ENCODE results near the gene NUP153. TPM values are rescaled to one million over a fixed set of nuclear protein-coding genes. Genes with fewer than 3 reads are reported as not detected.

NUP153 gene
- total and polyA plus RNA-seq, 7 donors: 6.6 to 31.4 (median 30.0) TPM

- H3K36me3 ChIP-seq: peaks cover 4 to 96% (median 28%) of the 10 kb centered on the region in 4 donors
- WGBS, 2 donors: 95% methylated on average over 3 of the region's 3 CpGs
- no peak for TF ChIP-seq EP300 (IDR thresholded peaks at IDR 0.05)
- no peak for DNase-seq
- H3K4me3 ChIP-seq: no peak overlapping the region
- no peaks in the 10 kb centered on the region for H3K9me3 ChIP-seq
- intact Hi-C loops (cut with DNase I): no loop called here
- no peak overlapping the region for H3K27ac ChIP-seq
- H3K27me3 ChIP-seq: no peaks in the 10 kb centered on the region
- H3K4me1 ChIP-seq: peaks cover 0 to 6% (median 3%) of the 10 kb centered on the region in 4 donors
These were observed 66.2 kb downstream of the NUP153 start for GRCh38 chr6:17640477-17640917.

- no peak overlapping the region for H3K27ac ChIP-seq
- no peaks in the 10 kb centered on the region for H3K9me3 ChIP-seq
- 78 to 79% methylated on average over 2 of the region's 2 CpGs for WGBS, 2 donors
- H3K4me1 ChIP-seq: peaks cover 0 to 6% (median 3%) of the 10 kb centered on the region in 4 donors
- no peaks in the 10 kb centered on the region for H3K27me3 ChIP-seq
- intact Hi-C loops (cut with DNase I): no loop called here
- peaks cover 4 to 82% (median 18%) of the 10 kb centered on the region in 4 donors for H3K36me3 ChIP-seq
- DNase-seq: no peak
- TF ChIP-seq EP300 (IDR thresholded peaks at IDR 0.05) (no peak), POLR2A (IDR thresholded peaks at IDR 0.05) (no peak), POLR2AphosphoS5 (IDR thresholded peaks at IDR 0.05) (no peak)
- TF ChIP-seq, protein P1, sequence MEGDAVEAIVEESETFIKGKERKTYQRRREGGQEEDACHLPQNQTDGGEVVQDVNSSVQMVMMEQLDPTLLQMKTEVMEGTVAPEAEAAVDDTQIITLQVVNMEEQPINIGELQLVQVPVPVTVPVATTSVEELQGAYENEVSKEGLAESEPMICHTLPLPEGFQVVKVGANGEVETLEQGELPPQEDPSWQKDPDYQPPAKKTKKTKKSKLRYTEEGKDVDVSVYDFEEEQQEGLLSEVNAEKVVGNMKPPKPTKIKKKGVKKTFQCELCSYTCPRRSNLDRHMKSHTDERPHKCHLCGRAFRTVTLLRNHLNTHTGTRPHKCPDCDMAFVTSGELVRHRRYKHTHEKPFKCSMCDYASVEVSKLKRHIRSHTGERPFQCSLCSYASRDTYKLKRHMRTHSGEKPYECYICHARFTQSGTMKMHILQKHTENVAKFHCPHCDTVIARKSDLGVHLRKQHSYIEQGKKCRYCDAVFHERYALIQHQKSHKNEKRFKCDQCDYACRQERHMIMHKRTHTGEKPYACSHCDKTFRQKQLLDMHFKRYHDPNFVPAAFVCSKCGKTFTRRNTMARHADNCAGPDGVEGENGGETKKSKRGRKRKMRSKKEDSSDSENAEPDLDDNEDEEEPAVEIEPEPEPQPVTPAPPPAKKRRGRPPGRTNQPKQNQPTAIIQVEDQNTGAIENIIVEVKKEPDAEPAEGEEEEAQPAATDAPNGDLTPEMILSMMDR (IDR thresholded peaks at IDR 0.05): no peak
- H3K4me3 ChIP-seq: no peak overlapping the region
These were observed 68.5 kb downstream of the NUP153 start for GRCh38 chr6:17638212-17638715.

DNA sequence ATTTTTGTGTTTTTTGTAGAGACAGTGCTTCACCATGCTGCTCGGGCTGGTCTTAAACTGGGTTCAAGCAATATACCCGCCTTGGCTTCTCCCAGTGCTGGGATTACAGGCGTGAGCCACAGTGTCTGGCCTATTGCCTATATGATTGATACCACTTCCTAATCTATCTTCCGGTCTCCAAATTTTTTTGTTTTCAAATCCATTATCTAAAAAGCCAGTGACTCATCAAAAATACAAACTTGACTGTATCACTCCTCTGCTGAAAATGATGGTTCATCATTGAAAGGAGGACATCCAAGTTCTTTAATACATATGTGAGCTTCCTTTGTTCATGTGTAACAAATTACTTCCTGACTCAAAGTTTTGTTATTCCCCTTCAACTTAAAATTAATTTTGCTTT, 71.2 kb downstream of the NUP153 start:
- Histone ChIP-seq H3K27ac (no peak overlapping the region), H3K4me3 (no peak overlapping the region), H3K4me1 (peaks cover 0 to 6% (median 3%) of the 10 kb centered on the region in 4 donors), H3K27me3 (no peaks in the 10 kb centered on the region), H3K36me3 (peaks cover 4 to 77% (median 17%) of the 10 kb centered on the region in 4 donors), H3K9me3 (no peaks in the 10 kb centered on the region)
- TF ChIP-seq, protein P1 (IDR thresholded peaks at IDR 0.05): no peak
- TF ChIP-seq POLR2A (IDR thresholded peaks at IDR 0.05): no peak
- WGBS, 2 donors: 93 to 98% methylated on average over 4 of the region's 4 CpGs
- intact Hi-C loops (cut with DNase I): no loop called here
- DNase-seq: no peak

GRCh38 chr6:17633465-17634188, 73.1 kb downstream of the NUP153 start:
- H3K9me3 ChIP-seq: no peaks in the 10 kb centered on the region
- H3K27me3 ChIP-seq: no peaks in the 10 kb centered on the region
- peaks cover 0 to 5% (median 2%) of the 10 kb centered on the region in 4 donors for H3K4me1 ChIP-seq
- DNase-seq: no peak
- TF ChIP-seq POLR2A (IDR thresholded peaks at IDR 0.05) (no peak), POLR2AphosphoS5 (IDR thresholded peaks at IDR 0.05) (no peak), EP300 (IDR thresholded peaks at IDR 0.05) (no peak)
- TF ChIP-seq, protein P1 (IDR thresholded peaks at IDR 0.05): no peak
- intact Hi-C loops (cut with DNase I): no loop called here
- H3K4me3 ChIP-seq: no peak overlapping the region
- peaks cover 0 to 81% (median 11%) of the 10 kb centered on the region in 4 donors for H3K36me3 ChIP-seq
- WGBS, 2 donors: 63 to 87% methylated on average over 2 of the region's 2 CpGs
- no peak overlapping the region for H3K27ac ChIP-seq

- no peaks in the 10 kb centered on the region for H3K9me3 ChIP-seq
- DNase-seq: no peak
- no peak for TF ChIP-seq EP300 (IDR thresholded peaks at IDR 0.05)
- TF ChIP-seq, protein P1 (IDR thresholded peaks at IDR 0.05): no peak
- TF ChIP-seq POLR2A (IDR thresholded peaks at IDR 0.05): no peak
- TF ChIP-seq POLR2AphosphoS5 (IDR thresholded peaks at IDR 0.05): no peak
- WGBS, 2 donors: 79 to 86% methylated on average over 1 of the region's 1 CpG
- no peak overlapping the region for H3K4me3 ChIP-seq
- no peaks in the 10 kb centered on the region for H3K27me3 ChIP-seq
- intact Hi-C loops (cut with DNase I): no loop called here
- H3K4me1 ChIP-seq: no peaks in the 10 kb centered on the region
- H3K36me3 ChIP-seq: peaks cover 0 to 81% (median 13%) of the 10 kb centered on the region in 4 donors
- no peak overlapping the region for H3K27ac ChIP-seq
These were observed 73.8 kb downstream of the NUP153 start for GRCh38 chr6:17632934-17633333.

All from sigmoid colon (tissue), 7 donors.